SK-N-SH (cell line): ENCODE measurements around the gene CALCR.

Experiments
- CTCF ChIP-seq: fragments of 200-600 bp; sonication (generic); IDR thresholded peaks from 2 replicates; pipeline ENCODE4 v1.6.1; 2017; ENCODE audit warnings: antibody characterized with exemption, mild to moderate bottlenecking, moderate library complexity
- EZH2phosphoT487 ChIP-seq: fragments of 200-600 bp; sonication (generic); IDR thresholded peaks from 2 replicates; pipeline ENCODE4 v1.6.1; 2017; ENCODE audit warnings: low read depth, mixed run types, mild to moderate bottlenecking, antibody characterized with exemption, moderate library complexity, borderline replicate concordance
- POLR2AphosphoS5 ChIP-seq: IDR thresholded peaks from 2 replicates; pipeline ENCODE4 v1.6.1; 2012; ENCODE audit warnings: low read depth, low read length

GRCh38 chr7:93429563-93429962 is 145.0 kb downstream of the CALCR start:
- TF ChIP-seq CTCF (no peak), POLR2AphosphoS5 (no peak), EZH2phosphoT487 (no peak)
